SK-N-SH (cell line): Measurements from ENCODE around the gene HOXA4. TPM values are rescaled to one million over a fixed set of nuclear protein-coding genes. Genes with fewer than 3 reads are reported as not detected.
A peak's percentile ranks its signal among the peaks of the same experiment; 100 is the strongest.

Source experiments
- CTCF ChIA-PET: fragments of 300-600, 350-600 bp; formaldehyde crosslinking; extraction: SDS; loops from one replicate; lab custom pipeline; 2021; lab: Yijun Ruan, JAX
- POLR2A ChIA-PET: fragments of 350-600 bp; sonication (Branson Sonifier 250); formaldehyde crosslinking; extraction: SDS; loops from one replicate; lab custom pipeline; 2020; ENCODE audit warnings: antibody characterized with exemption, inconsistent platforms; lab: Yijun Ruan, JAX
- DNase-seq: peaks from one replicate; pipeline ENCODE4 v3.0.0; 2012
- H2AFZ ChIP-seq: fragments of 200-600 bp; sonication (generic); 2 replicates; pipeline ENCODE4 v1.8.1; 2016; ENCODE audit warnings: antibody characterized with exemption, mild to moderate bottlenecking, low read depth
- H3F3A ChIP-seq: fragments of 200-600 bp; sonication (generic); replicated peaks from 2 replicates; pipeline ENCODE3; 2016; ENCODE audit warnings: antibody characterized with exemption, mild to moderate bottlenecking; ENCODE audit not compliant: insufficient read depth
- H3K27ac ChIP-seq, 2 experiments: fragments of 200-500 bp in 1 of 2; fragments of 200-600 bp in 1 of 2; sonication (Bioruptor generic) in 1 of 2; sonication (generic), shearing (Covaris generic) in 1 of 2; 2 replicates each; pipeline versions ENCODE4 v1.5.1 to v1.6.1; 2014 to 2016; ENCODE audit warnings: low read depth in 2 of 2, inconsistent platforms in 1 of 2, low read length in 1 of 2, mild to moderate bottlenecking in 1 of 2, mixed read lengths in 1 of 2
- H3K27me3 ChIP-seq: fragments of 200-600 bp; sonication (generic), shearing (Covaris generic); 2 replicates; pipeline ENCODE4 v1.6.1; 2016; ENCODE audit warnings: mixed run types; ENCODE audit not compliant: insufficient read depth
- H3K36me3 ChIP-seq, 2 experiments: fragments of 200-500 bp in 1 of 2; fragments of 200-600 bp in 1 of 2; sonication (Bioruptor generic) in 1 of 2; sonication (generic) in 1 of 2; replicated peaks in 1 of 2; 2 replicates each; pipeline versions ENCODE3 to v1.5.1; 2014 to 2016; ENCODE audit warnings: low read length in 1 of 2, mild to moderate bottlenecking in 1 of 2; ENCODE audit not compliant: insufficient read depth in 2 of 2, control insufficient read depth in 1 of 2
- H3K4me1 ChIP-seq, 2 experiments: fragments of 200-500 bp in 1 of 2; fragments of 200-600 bp in 1 of 2; sonication (Bioruptor generic) in 1 of 2; sonication (generic), shearing (Covaris generic) in 1 of 2; 2 replicates each; pipeline versions ENCODE4 v1.5.1 to v1.6.1; 2014 to 2016; ENCODE audit warnings: low read depth in 1 of 2, low read length in 1 of 2, mixed run types in 1 of 2; ENCODE audit not compliant: insufficient read depth in 2 of 2, control insufficient read depth in 1 of 2
- H3K4me2 ChIP-seq: fragments of 200-600 bp; sonication (generic), shearing (Covaris generic); 2 replicates; pipeline ENCODE4 v1.6.1; 2017; ENCODE audit warnings: mixed run types
- H3K4me3 ChIP-seq, 2 experiments: fragments of 200-500 bp in 1 of 2; fragments of 200-600 bp in 1 of 2; sonication (Bioruptor generic) in 1 of 2; sonication (generic), shearing (Covaris generic) in 1 of 2; 2 replicates each; pipeline versions ENCODE4 v1.5.1 to v1.8.1; 2014 to 2016; ENCODE audit warnings: low read depth in 2 of 2, inconsistent platforms in 1 of 2, low read length in 1 of 2, mild to moderate bottlenecking in 1 of 2, mixed read lengths in 1 of 2, moderate library complexity in 1 of 2
- H3K79me2 ChIP-seq: fragments of 200-600 bp; sonication (generic); 2 replicates; pipeline ENCODE4 v1.8.1; 2017; ENCODE audit warnings: mild to moderate bottlenecking; ENCODE audit not compliant: insufficient read depth
- H3K9ac ChIP-seq: fragments of 200-600 bp; sonication (generic); 2 replicates; pipeline ENCODE4 v1.6.1; 2017; ENCODE audit warnings: mixed run types
- H3K9me2 ChIP-seq: fragments of 200-600 bp; sonication (generic); 2 replicates; pipeline ENCODE4 v1.6.1; 2017; ENCODE audit warnings: mixed run types
- H3K9me3 ChIP-seq: fragments of 200-600 bp; sonication (generic); 2 replicates; pipeline ENCODE4 v1.6.1; 2017; ENCODE audit warnings: mixed run types, mild to moderate bottlenecking, moderate library complexity
- H4K20me1 ChIP-seq: fragments of 200-600 bp; sonication (generic); 2 replicates; pipeline ENCODE4 v1.6.1; 2017; ENCODE audit warnings: mild to moderate bottlenecking, mixed run types; ENCODE audit not compliant: insufficient read depth
- ELF1 ChIP-seq: IDR thresholded peaks from 2 replicates; pipeline ENCODE4 v1.4.0; 2012
- EZH2phosphoT487 ChIP-seq: fragments of 200-600 bp; sonication (generic); IDR thresholded peaks from 2 replicates; pipeline ENCODE4 v1.6.1; 2017; ENCODE audit warnings: low read depth, mixed run types, mild to moderate bottlenecking, antibody characterized with exemption, moderate library complexity, borderline replicate concordance
- FOSL2 ChIP-seq: IDR thresholded peaks from 2 replicates; pipeline ENCODE4 v1.4.0; 2012; ENCODE audit warnings: low read depth, mild to moderate bottlenecking, moderate library complexity, borderline replicate concordance
- FOXM1 ChIP-seq: IDR thresholded peaks from 2 replicates; pipeline ENCODE4 v1.4.0; 2012; ENCODE audit warnings: low read depth, mild to moderate bottlenecking
- NFIC ChIP-seq: IDR thresholded peaks from 2 replicates; pipeline ENCODE4 v1.4.0; 2012; ENCODE audit warnings: borderline replicate concordance
- POLR2AphosphoS5 ChIP-seq: IDR thresholded peaks from 2 replicates; pipeline ENCODE4 v1.6.1; 2012; ENCODE audit warnings: low read depth, low read length
- RAD21 ChIP-seq: IDR thresholded peaks from 2 replicates; pipeline ENCODE4 v1.6.1; 2012; ENCODE audit warnings: mild to moderate bottlenecking, low read length
- SIN3A ChIP-seq: IDR thresholded peaks from 2 replicates; pipeline ENCODE4 v1.6.1; 2012; ENCODE audit warnings: low read depth, mild to moderate bottlenecking, low read length, moderate library complexity, borderline replicate concordance
- SMC3 ChIP-seq: IDR thresholded peaks from 2 replicates; pipeline ENCODE4 v1.6.1; 2012; ENCODE audit warnings: low read depth, low read length, improper control_type of control experiment
- TEAD4 ChIP-seq: IDR thresholded peaks from 2 replicates; pipeline ENCODE4 v1.4.0; 2012; ENCODE audit warnings: mild to moderate bottlenecking, borderline replicate concordance; ENCODE audit not compliant: insufficient read depth
- USF1 ChIP-seq: IDR thresholded peaks from 2 replicates; pipeline ENCODE4 v1.4.0; 2012; ENCODE audit warnings: low read depth, borderline replicate concordance
- ZBTB33 ChIP-seq: IDR thresholded peaks from 2 replicates; pipeline ENCODE4 v1.4.0; 2012; ENCODE audit warnings: low read depth, borderline replicate concordance
- WGBS: methylation state at CpG from one replicate; pipeline ENCODE4 v1.1.6; 2017; ENCODE audit warnings: low lambda C conversion rate; 5-methylcytosine and 5-hydroxymethylcytosine counted together
- polyA plus RNA-seq, 3 experiments: library from polyadenylated mRNA; depleted of rRNA; stranded (reverse); fragments of >200 nt; gene quantifications; 2 replicates each; pipeline ENCODE4 v1.2.3, GENCODE V29; 2012
- TF ChIP-seq, protein P1 (sequence below): IDR thresholded peaks from 2 replicates; pipeline ENCODE4; 2012
- TF ChIP-seq, protein P2 (sequence below): IDR thresholded peaks from 2 replicates; pipeline ENCODE4 v1.4.0; 2012; ENCODE audit warnings: low read depth
- TF ChIP-seq, protein P3 (sequence below): fragments of 200-600 bp; sonication (generic); IDR thresholded peaks from 2 replicates; pipeline ENCODE4 v1.6.1; 2017; ENCODE audit warnings: antibody characterized with exemption, mild to moderate bottlenecking, moderate library complexity

Gene HOXA4
- polyA plus RNA-seq, 1 of the 3 experiments (the other 2 are of a cell fraction), result not detected

GRCh38 chr7:27152816-27153442 lies 22.4 kb upstream of the HOXA4 start (continued):
- TF ChIP-seq, protein P1, sequence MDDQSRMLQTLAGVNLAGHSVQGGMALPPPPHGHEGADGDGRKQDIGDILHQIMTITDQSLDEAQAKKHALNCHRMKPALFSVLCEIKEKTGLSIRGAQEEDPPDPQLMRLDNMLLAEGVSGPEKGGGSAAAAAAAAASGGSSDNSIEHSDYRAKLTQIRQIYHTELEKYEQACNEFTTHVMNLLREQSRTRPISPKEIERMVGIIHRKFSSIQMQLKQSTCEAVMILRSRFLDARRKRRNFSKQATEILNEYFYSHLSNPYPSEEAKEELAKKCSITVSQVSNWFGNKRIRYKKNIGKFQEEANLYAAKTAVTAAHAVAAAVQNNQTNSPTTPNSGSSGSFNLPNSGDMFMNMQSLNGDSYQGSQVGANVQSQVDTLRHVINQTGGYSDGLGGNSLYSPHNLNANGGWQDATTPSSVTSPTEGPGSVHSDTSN, result no peak
- TF ChIP-seq SMC3 (no peak), POLR2AphosphoS5 (no peak), SIN3A (no peak), FOXM1 (no peak), FOSL2 (no peak), RAD21 (no peak)

GRCh38 chr7:27151931-27152815 lies 21.6 kb upstream of the HOXA4 start, which contains the start of gene HOXA3:
HOXA3 (minus strand) TSS chr7:27152583; CDS start chr7:27110640, 41,943 bp downstream.
- H3K27me3 ChIP-seq, result peaks cover 100% of the 10 kb centered on the region
- no peak for TF ChIP-seq ELF1
- peak; percentile 25; the same call in 1 of the 2 replicates for TF ChIP-seq USF1
- TF ChIP-seq, protein P2, sequence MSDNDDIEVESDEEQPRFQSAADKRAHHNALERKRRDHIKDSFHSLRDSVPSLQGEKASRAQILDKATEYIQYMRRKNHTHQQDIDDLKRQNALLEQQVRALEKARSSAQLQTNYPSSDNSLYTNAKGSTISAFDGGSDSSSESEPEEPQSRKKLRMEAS, result no peak
- no peak for TF ChIP-seq POLR2AphosphoS5
- TF ChIP-seq ZBTB33, result no peak
- peak; percentile 85; the same call in 1 of the 2 replicates for TF ChIP-seq EZH2phosphoT487
- TF ChIP-seq SMC3, result no peak
- TF ChIP-seq, protein P3, sequence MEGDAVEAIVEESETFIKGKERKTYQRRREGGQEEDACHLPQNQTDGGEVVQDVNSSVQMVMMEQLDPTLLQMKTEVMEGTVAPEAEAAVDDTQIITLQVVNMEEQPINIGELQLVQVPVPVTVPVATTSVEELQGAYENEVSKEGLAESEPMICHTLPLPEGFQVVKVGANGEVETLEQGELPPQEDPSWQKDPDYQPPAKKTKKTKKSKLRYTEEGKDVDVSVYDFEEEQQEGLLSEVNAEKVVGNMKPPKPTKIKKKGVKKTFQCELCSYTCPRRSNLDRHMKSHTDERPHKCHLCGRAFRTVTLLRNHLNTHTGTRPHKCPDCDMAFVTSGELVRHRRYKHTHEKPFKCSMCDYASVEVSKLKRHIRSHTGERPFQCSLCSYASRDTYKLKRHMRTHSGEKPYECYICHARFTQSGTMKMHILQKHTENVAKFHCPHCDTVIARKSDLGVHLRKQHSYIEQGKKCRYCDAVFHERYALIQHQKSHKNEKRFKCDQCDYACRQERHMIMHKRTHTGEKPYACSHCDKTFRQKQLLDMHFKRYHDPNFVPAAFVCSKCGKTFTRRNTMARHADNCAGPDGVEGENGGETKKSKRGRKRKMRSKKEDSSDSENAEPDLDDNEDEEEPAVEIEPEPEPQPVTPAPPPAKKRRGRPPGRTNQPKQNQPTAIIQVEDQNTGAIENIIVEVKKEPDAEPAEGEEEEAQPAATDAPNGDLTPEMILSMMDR, result no peak
- TF ChIP-seq TEAD4, result no peak
- no peak for TF ChIP-seq NFIC
- H3K79me2 ChIP-seq, result no peaks in the 10 kb centered on the region
- ChIA-PET POLR2A (no interaction called here), CTCF (interaction anchor here (0.6 to 10.9 kb wide), 22 partner anchors 7 to 1259 kb away, joined by 3 to 270 read pairs (median 6); partner anchors contain the start of genes HOXA10, HOXA4, HOXA5 and HOXA7)
- no peak within 1 kb of the TSS for H3K9ac ChIP-seq
- peaks cover 0 to 9% of the 10 kb centered on the region in 2 experiments; a peak in 1 of 4 replicates for H3K4me1 ChIP-seq
- H3K4me3 ChIP-seq, result no peak within 1 kb of the TSS; a peak in 1 of 4 replicates
- H3K36me3 ChIP-seq, result no peaks in the 10 kb centered on the region
- peaks cover 6% of the 10 kb centered on the region; the same call in 1 of the 2 replicates for H4K20me1 ChIP-seq
- no peaks in the 10 kb centered on the region for H3K9me2 ChIP-seq
- no peak within 1 kb of the TSS for H2AFZ ChIP-seq
- no peaks in the 10 kb centered on the region for H3K9me3 ChIP-seq
- DNase-seq, result peak; percentile 54
- peak within 1 kb of the TSS; percentile 47; the same call in 1 of the 2 replicates for H3K4me2 ChIP-seq
- no peaks in the 10 kb centered on the region for H3F3A ChIP-seq
- 17% methylated on average over 46 of the region's 53 CpGs for WGBS
- no peak within 1 kb of the TSS for H3K27ac ChIP-seq
